K562 (cell line): ENCODE data around the gene CREG1. TPM values are rescaled to one million over a fixed set of nuclear protein-coding genes. Genes with fewer than 3 reads are reported as not detected.

ENCODE experiments used
- ATAC-seq: fragments of 200-7000 bp; cut with Tn5 transposase; 3 replicates; pipeline ENCODE4 v1.9.1; 2020; ENCODE audit warnings: moderate library complexity
- BruUV-seq: library from RNA; stranded (reverse); fragments of 400-500 nt; replicated peaks from 2 replicates; lab custom pipeline; 2021; lab: Mats Ljungman, UMichigan
- CTCF ChIA-PET: fragments of 300-600 bp; formaldehyde crosslinking; extraction: SDS; loops from one replicate; lab custom pipeline; 2021; ENCODE audit warnings: low intra/inter-chr PET ratio; lab: Yijun Ruan, JAX
- POLR2A ChIA-PET: fragments of 300-600, 350-650 bp; sonication (Branson Sonifier 250); formaldehyde crosslinking; extraction: SDS; loops from one replicate; lab custom pipeline; 2021; ENCODE audit warnings: antibody characterized with exemption, inconsistent platforms; lab: Yijun Ruan, JAX
- DNase-seq, 4 experiments: peaks; one replicate each; pipeline versions ENCODE4 v3.0.0 to v3.0.0-alpha.2; 2011 to 2018; ENCODE audit warnings: low spot score in 3 of 4, mixed read lengths in 3 of 4; ENCODE audit errors: extremely low read depth in 1 of 4
- FAIRE-seq: peaks from 2 replicates; lab custom pipeline; 2011; peaks lifted over from hg19 to GRCh38; lab: Jason Lieb, UNC
- H2AFZ ChIP-seq: 2 replicates; pipeline ENCODE4 v1.6.0; 2011; ENCODE audit warnings: low read depth, low read length, control low read depth, inconsistent platforms
- H3K27ac ChIP-seq: fragments of 200-600 bp; 3 replicates; pipeline ENCODE4 v1.8.0; 2011; ENCODE audit warnings: low read depth, mild to moderate bottlenecking, control low read depth, inconsistent platforms, low read length, moderate library complexity, mixed read lengths; ENCODE audit errors: extremely low read depth
- H3K27me3 ChIP-seq, 2 experiments: fragments of 300-600 bp in 1 of 2; 2 replicates in 1 of 2; 3 replicates in 1 of 2; pipeline versions ENCODE4 v1.6.0 to v1.8.0; 2011; ENCODE audit warnings: inconsistent platforms in 2 of 2, low read length in 2 of 2, mild to moderate bottlenecking in 1 of 2, mixed read lengths in 1 of 2, moderate library complexity in 1 of 2; ENCODE audit not compliant: control insufficient read depth in 2 of 2, insufficient read depth in 2 of 2
- H3K36me3 ChIP-seq: fragments of 300-600 bp; 3 replicates; pipeline ENCODE4 v1.8.0; 2011; ENCODE audit warnings: mild to moderate bottlenecking, low read length, inconsistent platforms; ENCODE audit not compliant: control insufficient read depth, insufficient read depth
- H3K4me1 ChIP-seq, 2 experiments: fragments of 200-600 bp in 1 of 2; replicated peaks in 1 of 2; 2 replicates in 1 of 2; 3 replicates in 1 of 2; pipeline versions ENCODE4 v1.5.1 to v1.8.0; 2011; ENCODE audit warnings: inconsistent platforms in 2 of 2, low read length in 2 of 2, mild to moderate bottlenecking in 1 of 2, mixed read lengths in 1 of 2, moderate library complexity in 1 of 2; ENCODE audit not compliant: control insufficient read depth in 2 of 2, insufficient read depth in 2 of 2
- H3K4me2 ChIP-seq: 2 replicates; pipeline ENCODE4 v1.6.1; 2011; ENCODE audit warnings: low read length, control low read depth, inconsistent platforms, mixed read lengths; ENCODE audit not compliant: insufficient read depth
- H3K4me3 ChIP-seq: fragments of 200-600 bp; sonication (generic), shearing (Covaris generic); 2 replicates; pipeline ENCODE4 v1.5.1; 2016; ENCODE audit warnings: control low read depth, inconsistent platforms
- H3K79me2 ChIP-seq: fragments of 200-600 bp; 3 replicates; pipeline ENCODE4 v1.8.0; 2011; ENCODE audit warnings: low read length, inconsistent platforms; ENCODE audit not compliant: control insufficient read depth, insufficient read depth
- H3K9ac ChIP-seq, 2 experiments: 2 replicates each; pipeline versions ENCODE4 v1.6.0 to v1.6.1; 2011; ENCODE audit warnings: low read depth in 2 of 2, low read length in 2 of 2, control low read depth in 1 of 2, inconsistent platforms in 1 of 2, mild to moderate bottlenecking in 1 of 2, mixed read lengths in 1 of 2; ENCODE audit not compliant: insufficient read depth in 1 of 2
- H3K9me1 ChIP-seq: one replicate; pipeline ENCODE4 v1.6.0; 2011; ENCODE audit warnings: inconsistent platforms, mild to moderate bottlenecking, low read length, moderate library complexity; ENCODE audit not compliant: control insufficient read depth, insufficient read depth
- H3K9me3 ChIP-seq: replicated peaks from 2 replicates; pipeline ENCODE4 v1.5.1; 2011; ENCODE audit warnings: low read depth, low read length, inconsistent platforms; ENCODE audit not compliant: control insufficient read depth, insufficient read depth
- H4K20me1 ChIP-seq: replicated peaks from 2 replicates; pipeline ENCODE4 v1.6.1; 2011; ENCODE audit warnings: low read length, inconsistent platforms, mixed read lengths; ENCODE audit not compliant: control insufficient read depth, insufficient read depth
- NFE2L1 ChIP-seq: fragments of 450-650 bp; IDR thresholded peaks from 2 replicates; pipeline ENCODE4 v1.6.1; 2016; ENCODE audit warnings: missing genetic modification characterization, low read depth, mild to moderate bottlenecking, missing compliant biosample characterization, moderate library complexity, borderline replicate concordance
- PML ChIP-seq: IDR thresholded peaks from 2 replicates; pipeline ENCODE4 v1.6.1; 2012; ENCODE audit warnings: low read length, inconsistent platforms
- WHSC1 ChIP-seq: IDR thresholded peaks from one replicate; pipeline ENCODE4 v1.6.1; 2012; ENCODE audit warnings: low read length, control low read depth, inconsistent platforms
- ZC3H8 ChIP-seq: fragments of 450-650 bp; IDR thresholded peaks from 2 replicates; pipeline ENCODE4 v1.6.1; 2017
- WGBS: fragments of 100-300 bp; shearing (Covaris generic); methylation state at CpG from one replicate; pipeline ENCODE4 v1.1.6; 2016; ENCODE audit warnings: low coverage, mixed read lengths; ENCODE audit not compliant: insufficient coverage; ENCODE audit errors: missing lambda C conversion rate; 5-methylcytosine and 5-hydroxymethylcytosine counted together
- in situ Hi-C: fragments of 300-500 bp; cut with MboI; formaldehyde crosslinking; loops from 4 replicates; pipeline ENCODE4 v1.15.0; 2018; ENCODE audit warnings: inconsistent platforms, mixed read lengths
- intact Hi-C: fragments of 100-400 bp; cut with micrococcal nuclease; formaldehyde crosslinking; loops from 2 replicates; pipeline ENCODE4 v1.14.2; 2022
- polyA plus RNA-seq, 8 experiments: library from polyadenylated mRNA; depleted of rRNA in 4 of 8; stranded (reverse) in 5 of 8; unstranded in 3 of 8; fragments of >200 nt; fragmentation: Nextera tagmentation in 2 of 8; fragmentation: Illumina TruSeq in 1 of 8; extraction: Ambion mirVana in 2 of 8; extraction: Trizol in 1 of 8; gene quantifications; 2 replicates each; pipeline versions ENCODE4 v1.2.1 to v1.2.3, GENCODE V29; 2011 to 2014; ENCODE audit warnings: inconsistent platforms in 1 of 8, missing spikeins in 1 of 8
- total RNA-seq, 7 experiments: library from RNA; depleted of rRNA in 6 of 7; stranded (reverse); fragments of >200 nt in 6 of 7; fragmentation: Illumina TruSeq in 2 of 7; extraction: Trizol in 2 of 7; gene quantifications; 2 replicates each; pipeline versions ENCODE4 v1.2.1 to v1.2.3, GENCODE V29; 2011 to 2021; ENCODE audit warnings: low replicate concordance in 1 of 7
- TF ChIP-seq, protein P1 (sequence below): fragments of 200-600 bp; sonication (generic); IDR thresholded peaks from one replicate; pipeline ENCODE4 v1.6.1; 2012; ENCODE audit warnings: mild to moderate bottlenecking, low read depth, low read length, inconsistent platforms

Gene CREG1
- total and polyA plus RNA-seq, 9 of the 15 experiments (the other 6 are each of a cell fraction or from before 2014, with no cell fraction given) = 45.7 to 272 (median 161) TPM

DNA sequence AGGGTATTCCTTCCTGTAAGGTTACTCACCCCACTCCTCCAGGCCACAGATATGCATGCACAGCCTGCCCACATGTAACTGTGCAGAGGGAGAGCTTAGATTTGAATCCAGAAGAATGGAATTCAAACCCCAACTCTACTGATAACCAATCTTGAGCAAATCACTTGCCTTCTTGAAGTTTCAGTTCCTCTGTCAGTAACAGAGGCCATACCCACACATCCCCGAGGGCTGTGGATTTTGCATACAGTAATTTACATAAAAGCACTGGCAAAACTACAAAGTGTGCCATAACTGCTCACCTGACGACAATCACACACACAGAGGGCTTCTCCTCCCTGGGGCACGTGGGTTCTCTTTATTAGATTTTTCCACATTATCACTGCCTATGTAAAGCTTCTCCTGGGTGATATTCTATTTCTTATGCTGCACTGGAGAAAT, 53.9 kb downstream of the CREG1 start:
- CTCF ChIA-PET = no interaction called here
- DNase-seq = no peak

More for the DNA sequence above, 53.9 kb downstream of the CREG1 start:
- H3K9ac ChIP-seq = no peak overlapping the region
- no peaks in the 10 kb centered on the region for H3K79me2 ChIP-seq
- H3K27ac ChIP-seq = no peak overlapping the region
- H3K4me1 ChIP-seq = peaks cover 0 to 6% of the 10 kb centered on the region in 2 experiments; a peak in 1 of 5 replicates
- H3K4me3 ChIP-seq = no peak overlapping the region
- POLR2A ChIA-PET = interaction anchor here (0.6 to 1.4 kb wide), 4 partner anchors 10 to 58 kb away, joined by 3 to 5 read pairs (median 4); partner anchors contain the start of gene CREG1
- TF ChIP-seq ZC3H8 = no peak
- no peak for TF ChIP-seq WHSC1
- no peak for TF ChIP-seq NFE2L1 (tag)
- TF ChIP-seq, protein P1, sequence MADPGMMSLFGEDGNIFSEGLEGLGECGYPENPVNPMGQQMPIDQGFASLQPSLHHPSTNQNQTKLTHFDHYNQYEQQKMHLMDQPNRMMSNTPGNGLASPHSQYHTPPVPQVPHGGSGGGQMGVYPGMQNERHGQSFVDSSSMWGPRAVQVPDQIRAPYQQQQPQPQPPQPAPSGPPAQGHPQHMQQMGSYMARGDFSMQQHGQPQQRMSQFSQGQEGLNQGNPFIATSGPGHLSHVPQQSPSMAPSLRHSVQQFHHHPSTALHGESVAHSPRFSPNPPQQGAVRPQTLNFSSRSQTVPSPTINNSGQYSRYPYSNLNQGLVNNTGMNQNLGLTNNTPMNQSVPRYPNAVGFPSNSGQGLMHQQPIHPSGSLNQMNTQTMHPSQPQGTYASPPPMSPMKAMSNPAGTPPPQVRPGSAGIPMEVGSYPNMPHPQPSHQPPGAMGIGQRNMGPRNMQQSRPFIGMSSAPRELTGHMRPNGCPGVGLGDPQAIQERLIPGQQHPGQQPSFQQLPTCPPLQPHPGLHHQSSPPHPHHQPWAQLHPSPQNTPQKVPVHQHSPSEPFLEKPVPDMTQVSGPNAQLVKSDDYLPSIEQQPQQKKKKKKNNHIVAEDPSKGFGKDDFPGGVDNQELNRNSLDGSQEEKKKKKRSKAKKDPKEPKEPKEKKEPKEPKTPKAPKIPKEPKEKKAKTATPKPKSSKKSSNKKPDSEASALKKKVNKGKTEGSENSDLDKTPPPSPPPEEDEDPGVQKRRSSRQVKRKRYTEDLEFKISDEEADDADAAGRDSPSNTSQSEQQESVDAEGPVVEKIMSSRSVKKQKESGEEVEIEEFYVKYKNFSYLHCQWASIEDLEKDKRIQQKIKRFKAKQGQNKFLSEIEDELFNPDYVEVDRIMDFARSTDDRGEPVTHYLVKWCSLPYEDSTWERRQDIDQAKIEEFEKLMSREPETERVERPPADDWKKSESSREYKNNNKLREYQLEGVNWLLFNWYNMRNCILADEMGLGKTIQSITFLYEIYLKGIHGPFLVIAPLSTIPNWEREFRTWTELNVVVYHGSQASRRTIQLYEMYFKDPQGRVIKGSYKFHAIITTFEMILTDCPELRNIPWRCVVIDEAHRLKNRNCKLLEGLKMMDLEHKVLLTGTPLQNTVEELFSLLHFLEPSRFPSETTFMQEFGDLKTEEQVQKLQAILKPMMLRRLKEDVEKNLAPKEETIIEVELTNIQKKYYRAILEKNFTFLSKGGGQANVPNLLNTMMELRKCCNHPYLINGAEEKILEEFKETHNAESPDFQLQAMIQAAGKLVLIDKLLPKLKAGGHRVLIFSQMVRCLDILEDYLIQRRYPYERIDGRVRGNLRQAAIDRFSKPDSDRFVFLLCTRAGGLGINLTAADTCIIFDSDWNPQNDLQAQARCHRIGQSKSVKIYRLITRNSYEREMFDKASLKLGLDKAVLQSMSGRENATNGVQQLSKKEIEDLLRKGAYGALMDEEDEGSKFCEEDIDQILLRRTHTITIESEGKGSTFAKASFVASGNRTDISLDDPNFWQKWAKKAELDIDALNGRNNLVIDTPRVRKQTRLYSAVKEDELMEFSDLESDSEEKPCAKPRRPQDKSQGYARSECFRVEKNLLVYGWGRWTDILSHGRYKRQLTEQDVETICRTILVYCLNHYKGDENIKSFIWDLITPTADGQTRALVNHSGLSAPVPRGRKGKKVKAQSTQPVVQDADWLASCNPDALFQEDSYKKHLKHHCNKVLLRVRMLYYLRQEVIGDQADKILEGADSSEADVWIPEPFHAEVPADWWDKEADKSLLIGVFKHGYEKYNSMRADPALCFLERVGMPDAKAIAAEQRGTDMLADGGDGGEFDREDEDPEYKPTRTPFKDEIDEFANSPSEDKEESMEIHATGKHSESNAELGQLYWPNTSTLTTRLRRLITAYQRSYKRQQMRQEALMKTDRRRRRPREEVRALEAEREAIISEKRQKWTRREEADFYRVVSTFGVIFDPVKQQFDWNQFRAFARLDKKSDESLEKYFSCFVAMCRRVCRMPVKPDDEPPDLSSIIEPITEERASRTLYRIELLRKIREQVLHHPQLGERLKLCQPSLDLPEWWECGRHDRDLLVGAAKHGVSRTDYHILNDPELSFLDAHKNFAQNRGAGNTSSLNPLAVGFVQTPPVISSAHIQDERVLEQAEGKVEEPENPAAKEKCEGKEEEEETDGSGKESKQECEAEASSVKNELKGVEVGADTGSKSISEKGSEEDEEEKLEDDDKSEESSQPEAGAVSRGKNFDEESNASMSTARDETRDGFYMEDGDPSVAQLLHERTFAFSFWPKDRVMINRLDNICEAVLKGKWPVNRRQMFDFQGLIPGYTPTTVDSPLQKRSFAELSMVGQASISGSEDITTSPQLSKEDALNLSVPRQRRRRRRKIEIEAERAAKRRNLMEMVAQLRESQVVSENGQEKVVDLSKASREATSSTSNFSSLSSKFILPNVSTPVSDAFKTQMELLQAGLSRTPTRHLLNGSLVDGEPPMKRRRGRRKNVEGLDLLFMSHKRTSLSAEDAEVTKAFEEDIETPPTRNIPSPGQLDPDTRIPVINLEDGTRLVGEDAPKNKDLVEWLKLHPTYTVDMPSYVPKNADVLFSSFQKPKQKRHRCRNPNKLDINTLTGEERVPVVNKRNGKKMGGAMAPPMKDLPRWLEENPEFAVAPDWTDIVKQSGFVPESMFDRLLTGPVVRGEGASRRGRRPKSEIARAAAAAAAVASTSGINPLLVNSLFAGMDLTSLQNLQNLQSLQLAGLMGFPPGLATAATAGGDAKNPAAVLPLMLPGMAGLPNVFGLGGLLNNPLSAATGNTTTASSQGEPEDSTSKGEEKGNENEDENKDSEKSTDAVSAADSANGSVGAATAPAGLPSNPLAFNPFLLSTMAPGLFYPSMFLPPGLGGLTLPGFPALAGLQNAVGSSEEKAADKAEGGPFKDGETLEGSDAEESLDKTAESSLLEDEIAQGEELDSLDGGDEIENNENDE = no peak
- TF ChIP-seq PML = no peak
- no peak for ATAC-seq
- intact Hi-C loops = no loop called here
- H3K9me3 ChIP-seq = no peaks in the 10 kb centered on the region
- in situ Hi-C loops = no loop called here
- no peak overlapping the region for H3K4me2 ChIP-seq
- H3K9me1 ChIP-seq = peaks cover 3% of the 10 kb centered on the region
- no peak overlapping the region for H2AFZ ChIP-seq
- H3K27me3 ChIP-seq = peaks cover 87 to 88% of the 10 kb centered on the region in 2 experiments
- 0 out of 2 replicates have a peak, but pooled peaks cover 3% of the 10 kb centered on the region for H4K20me1 ChIP-seq
- BruUV-seq = no TSS peak
- no peak for FAIRE-seq
- H3K36me3 ChIP-seq = no peaks in the 10 kb centered on the region
- 4% methylated on average over 3 of the region's 3 CpGs for WGBS
